RCC 7860 (cell line): ENCODE measurements around the gene C1orf52.
"Not testable (repeated sequence)": the region's sequence is repeated elsewhere in the genome, so short reads cannot be mapped to it uniquely, and the experiment has no call there.

ENCODE experiments used
- DNase-seq: peaks from one replicate; pipeline ENCODE4 v3.0.0-alpha.2; 2015; ENCODE audit warnings: low spot score
- FAIRE-seq: peaks from 2 replicates; lab custom pipeline; 2012; peaks lifted over from hg19 to GRCh38; lab: Jason Lieb, UNC

Gene C1orf52

DNA sequence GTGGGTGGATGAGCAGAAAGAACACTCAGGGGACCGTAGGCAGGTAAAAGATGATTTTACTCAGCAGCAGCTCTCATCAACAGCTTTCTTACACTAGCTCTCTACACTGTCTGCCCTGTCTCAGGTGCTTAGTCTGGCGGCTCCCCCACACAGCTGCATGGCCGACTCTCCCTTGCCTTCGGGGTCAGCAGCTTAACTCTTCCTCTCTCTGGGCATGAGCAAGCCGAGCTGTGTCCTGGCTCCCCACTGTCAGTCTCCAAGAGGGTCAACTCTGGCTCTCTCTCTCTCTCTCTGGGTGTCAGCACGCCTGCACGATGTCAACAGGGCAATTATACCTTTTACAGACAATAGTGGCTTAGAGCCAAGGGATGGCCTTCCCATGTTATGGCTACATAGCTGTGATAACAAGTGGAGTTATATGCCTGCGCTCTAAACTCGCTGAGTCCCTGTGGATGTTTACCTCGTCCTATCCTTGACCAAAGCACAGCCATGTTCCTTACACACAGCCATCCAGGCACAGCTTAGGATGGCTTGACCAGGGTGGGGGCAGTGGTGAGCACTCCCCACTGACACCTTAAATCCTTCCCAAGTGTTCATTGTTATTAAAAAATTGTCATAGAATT, 20.1 kb upstream of the C1orf52 start:
- DNase-seq (no peak), FAIRE-seq (no peak)

DNA sequence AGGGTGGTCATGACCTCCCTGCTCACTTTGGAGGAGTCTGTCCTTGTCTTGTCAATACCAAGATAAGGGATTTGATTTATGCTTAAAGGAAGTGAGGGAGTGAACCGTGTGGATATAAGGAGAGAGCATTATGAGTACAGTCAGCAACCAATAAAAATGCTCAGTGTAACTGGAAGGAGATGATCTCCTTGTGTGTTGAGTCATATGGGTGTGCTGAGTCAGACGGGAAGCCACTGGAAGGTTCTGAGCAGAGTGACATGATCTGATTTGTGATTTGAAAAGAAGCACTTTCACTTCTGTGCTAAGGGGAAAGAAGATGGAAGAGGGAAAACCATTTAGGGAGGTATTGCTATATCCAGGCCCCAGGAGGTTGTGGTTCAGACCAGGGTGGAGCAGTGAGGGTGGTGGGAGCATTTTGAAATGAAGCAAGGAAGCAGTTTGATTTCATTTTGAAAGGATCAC, 19.4 kb upstream of the C1orf52 start:
- peak; percentile 98 for FAIRE-seq

DNA sequence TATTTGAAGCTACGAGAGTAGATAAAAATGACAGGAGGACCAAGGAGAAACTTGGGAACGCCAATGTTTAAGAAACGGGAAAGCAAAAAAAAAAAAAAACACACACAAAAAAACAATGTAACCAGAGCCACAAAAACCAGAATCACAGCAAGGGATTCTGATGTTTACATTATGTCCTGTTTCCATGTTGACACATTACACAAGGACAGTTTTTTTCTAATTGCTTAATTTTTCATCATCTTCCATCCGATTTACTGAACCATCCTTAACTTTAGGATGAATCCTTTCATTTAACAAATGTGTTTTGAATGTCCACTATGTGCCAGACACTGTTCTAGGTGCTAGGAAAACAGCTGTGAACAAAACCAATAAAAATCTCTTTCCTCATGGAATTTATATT, 18.3 kb upstream of the C1orf52 start:
- no peak for FAIRE-seq

More for the DNA sequence above, 19.4 kb upstream of the C1orf52 start:
- DNase-seq: peak; percentile 99

DNA sequence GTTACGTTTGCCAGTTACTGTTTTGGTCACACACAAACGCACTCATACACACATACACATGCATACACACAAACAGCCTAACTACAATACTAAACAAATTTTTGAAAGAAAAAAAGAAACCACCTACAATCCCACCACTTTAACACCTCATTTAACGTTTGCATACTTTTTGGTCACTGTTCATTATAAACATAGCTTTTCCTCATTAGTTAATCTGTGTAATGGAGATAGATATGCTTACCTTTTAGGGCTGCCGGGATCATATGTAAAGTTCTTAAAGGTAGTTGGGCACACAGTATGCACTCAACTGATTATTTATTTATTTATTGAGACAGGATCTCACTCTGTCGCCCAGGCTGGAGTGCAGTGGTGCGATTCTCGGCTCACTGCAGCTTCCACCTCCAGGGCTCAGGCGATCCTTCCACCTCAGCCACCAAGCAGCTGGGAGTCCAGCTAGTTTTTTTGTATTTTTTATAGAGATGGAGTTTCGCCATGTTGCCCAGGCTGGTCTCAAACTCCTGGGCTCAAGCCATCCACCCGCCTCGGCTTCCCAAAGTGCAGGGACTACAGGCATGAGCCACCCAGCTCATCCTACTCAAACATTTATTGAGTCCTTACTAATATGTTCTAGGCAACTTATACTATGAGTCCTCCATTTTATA, 17.6 kb upstream of the C1orf52 start:
- FAIRE-seq (no peak), DNase-seq (no peak)

More for the DNA sequence above, 18.3 kb upstream of the C1orf52 start:
- no peak for DNase-seq

DNA sequence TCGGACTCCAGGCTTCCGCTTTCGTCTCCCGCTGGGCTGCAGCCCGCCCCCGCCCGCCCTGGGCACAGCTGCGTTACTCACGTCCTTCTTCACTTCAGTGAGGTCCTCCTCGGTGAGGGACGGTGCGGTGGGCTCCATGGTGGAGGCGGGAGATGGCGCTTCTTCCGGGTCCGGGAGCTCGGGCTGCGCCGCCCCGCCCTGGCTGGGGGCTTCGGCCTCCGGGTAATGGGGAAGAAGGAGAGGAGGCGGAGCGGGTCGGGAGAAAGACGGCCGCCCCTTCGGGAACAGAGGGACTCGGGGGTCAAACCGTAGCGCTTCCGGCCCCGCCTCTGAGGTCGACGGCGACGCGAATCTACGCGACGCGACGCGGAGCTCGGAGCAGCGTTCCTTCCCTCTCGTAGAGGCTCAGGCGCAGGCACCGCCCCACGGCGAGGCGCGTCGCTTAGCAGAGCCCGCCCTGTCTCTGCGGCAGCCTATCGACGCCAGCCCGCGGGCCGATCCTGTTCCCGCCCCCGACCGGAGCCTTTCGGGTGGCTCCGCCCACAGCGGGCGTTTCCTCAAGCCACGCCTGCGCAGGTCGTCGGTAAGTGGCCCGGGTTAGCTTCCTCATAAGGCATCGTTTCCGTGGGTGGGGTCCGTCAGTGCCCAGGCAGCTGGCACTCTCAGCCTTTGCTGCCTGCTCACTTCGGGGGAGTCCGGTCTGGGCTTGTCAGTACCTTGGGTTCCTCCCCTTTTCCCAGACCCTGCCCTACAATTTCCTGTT, 16.9 kb upstream of the C1orf52 start, which contains the start of gene BCL10:
BCL10 (minus strand) TSS at position 418 of the 763 bp plus-strand sequence; CDS start at position 138, 280 bp downstream.
- peak; percentile 84 for FAIRE-seq
- peak; percentile 97 for DNase-seq

DNA sequence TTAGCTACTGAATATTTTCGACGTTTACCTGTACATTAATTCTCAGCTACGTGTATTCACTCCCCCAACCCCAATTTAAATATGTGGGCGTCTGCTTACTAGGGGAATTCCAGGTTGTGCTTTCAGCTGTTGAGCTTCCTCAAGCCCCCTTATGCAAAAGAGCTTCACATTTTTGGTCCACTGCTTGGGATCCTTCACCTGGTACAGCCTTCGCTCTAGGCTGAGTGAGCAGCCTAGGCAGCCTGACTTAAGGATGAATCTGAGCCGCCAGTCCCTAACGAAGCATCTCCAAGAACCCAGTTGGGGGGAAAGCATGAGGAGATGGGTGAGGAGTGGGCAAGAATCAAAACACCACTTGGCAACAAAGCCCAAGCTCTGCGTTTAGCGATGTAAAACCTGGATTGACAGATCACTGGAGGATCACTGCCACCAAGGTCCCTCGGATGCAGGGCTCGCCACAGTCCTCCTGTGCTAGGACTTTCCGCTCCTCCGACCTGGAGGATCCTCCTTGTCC, 16.3 kb upstream of the C1orf52 start:
- FAIRE-seq (no peak), DNase-seq (no peak)

DNA sequence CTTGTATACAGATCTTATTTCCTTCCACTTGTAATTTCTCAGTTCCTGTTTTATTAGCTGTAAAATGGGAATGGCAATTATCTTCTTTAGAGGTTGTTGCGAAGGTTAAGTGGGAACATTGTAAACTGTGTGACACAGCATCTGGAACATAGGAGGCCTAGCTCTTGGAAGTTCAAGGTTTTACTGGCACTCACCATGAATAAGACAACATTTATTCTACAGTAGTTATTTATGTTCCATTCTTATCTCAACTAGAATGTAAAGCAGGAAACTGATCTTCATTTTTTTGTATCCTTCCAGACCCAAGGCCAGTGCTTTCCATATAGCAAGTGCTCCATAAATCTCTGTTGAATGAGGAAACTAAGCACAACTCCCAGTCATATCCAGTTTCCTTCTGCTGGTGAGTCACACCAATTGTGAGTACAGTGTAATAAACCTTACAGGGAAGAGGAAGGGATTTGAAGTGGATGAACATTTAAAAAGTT, 15.5 kb upstream of the C1orf52 start:
- peak; percentile 61 for DNase-seq
- FAIRE-seq: peak; percentile 83

DNA sequence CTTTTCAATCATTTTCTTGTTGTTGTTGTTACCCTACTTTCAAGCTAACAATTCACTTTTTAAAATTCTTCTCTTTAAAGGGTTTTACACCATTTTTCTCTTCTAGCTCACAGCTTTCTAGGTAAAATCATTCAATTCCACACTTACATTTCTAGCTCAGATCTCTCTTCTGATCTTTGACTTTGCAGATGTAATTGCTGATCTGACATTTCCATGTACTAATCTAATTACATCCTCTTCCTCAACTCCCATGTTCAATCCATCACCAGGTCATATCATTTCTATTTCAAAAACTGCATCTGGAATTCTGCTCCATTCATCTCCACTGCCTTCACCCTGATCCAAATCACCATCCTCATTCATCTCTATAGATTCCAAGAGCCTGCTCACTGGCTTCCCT, 13.9 kb upstream of the C1orf52 start:
- DNase-seq (no peak), FAIRE-seq (no peak)

DNA sequence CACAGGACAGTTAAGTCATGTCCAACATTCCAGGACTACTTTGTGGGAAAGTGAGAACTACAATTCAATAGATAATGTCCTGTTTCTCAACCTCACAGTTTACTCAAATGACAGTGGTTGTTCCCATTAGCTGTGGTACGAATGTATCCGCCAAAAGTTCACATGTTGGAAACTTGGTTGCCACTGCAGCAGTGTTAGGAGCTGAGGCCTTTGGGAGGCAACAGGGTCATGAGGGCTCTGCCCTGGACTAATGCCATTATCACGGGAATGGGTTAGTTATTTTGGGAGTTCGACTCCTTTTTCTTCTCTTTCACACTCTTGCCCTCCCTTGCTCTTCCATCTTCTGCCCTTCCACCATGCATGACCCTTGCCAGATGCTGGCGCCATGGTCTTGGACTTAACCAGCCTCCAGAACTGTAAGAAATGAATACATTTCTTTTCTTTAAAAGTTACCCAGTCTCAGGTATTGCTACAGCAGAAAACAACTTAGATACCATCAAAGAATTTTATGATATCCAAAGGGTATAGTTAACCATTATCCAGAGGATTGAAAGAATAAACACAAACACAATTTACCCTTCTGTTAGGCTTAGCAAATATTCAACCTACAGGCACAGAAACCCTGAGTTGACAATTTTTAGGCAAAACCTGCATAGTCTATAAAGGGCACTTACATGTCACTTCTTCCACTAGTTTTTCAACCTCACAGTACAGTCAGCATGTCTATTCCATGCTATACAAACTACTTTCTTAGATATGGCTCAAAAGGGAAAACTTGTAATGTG, 9.5 kb upstream of the C1orf52 start:
- no peak for FAIRE-seq
- no peak for DNase-seq

DNA sequence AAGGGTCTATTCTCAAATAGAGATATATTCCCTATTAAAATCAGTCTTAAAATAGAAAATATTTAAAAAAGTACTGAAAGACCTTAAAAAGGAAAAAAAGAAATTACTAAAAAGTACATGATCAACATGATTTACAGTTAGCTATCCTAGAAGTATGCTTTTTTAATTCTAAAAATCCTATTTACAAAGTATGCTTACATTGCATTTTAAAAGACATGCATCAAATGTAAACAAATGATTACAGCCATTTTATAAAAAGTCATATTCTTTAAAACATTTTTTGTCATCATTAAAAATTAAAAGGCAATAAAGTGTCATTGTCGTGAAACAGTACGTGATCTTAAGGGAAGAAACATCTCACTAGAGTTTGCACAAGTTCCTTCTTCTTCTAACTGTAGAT, 7.9 kb upstream of the C1orf52 start:
- peak; percentile 29 for FAIRE-seq
- DNase-seq: no peak

DNA sequence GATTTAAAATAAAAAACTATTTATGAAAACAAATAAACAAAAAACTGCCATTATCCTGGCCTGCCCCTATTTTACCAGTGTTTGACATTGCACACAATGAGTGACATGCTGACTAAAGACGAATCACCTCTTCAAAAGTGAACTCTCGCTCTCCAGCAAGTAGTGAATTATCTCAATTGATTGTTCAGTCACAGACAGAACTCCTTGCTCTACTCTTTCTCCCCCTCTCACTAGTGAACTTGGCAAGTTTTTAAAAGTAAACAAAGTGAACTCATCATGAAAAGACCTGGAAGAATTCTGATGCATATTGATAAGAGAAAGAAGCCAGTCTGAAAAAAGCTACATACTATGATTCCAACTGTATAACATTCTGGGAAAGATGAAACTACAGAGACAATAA, 4.7 kb upstream of the C1orf52 start:
- DNase-seq: peak; percentile 23
- peak; percentile 40 for FAIRE-seq

DNA sequence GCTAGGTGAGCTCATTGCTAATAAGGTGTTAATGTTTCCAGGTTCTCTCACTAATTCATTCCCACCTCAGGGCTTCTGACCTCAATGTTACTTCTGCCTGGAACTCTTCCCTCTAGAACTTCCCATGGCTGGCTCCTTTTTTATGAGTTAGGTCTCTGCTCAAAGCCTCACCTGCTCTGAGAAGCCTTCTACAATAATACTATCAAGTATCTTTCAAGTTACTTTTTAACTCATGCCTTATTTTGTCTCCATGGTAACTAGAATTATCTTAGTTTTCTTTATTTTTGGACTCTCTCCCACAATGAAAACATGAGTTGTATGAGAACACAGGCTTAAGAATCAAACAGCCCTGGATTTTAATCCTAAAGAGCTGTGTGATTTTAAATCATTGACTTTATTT, 3.5 kb upstream of the C1orf52 start:
- DNase-seq (no peak), FAIRE-seq (no peak)

DNA sequence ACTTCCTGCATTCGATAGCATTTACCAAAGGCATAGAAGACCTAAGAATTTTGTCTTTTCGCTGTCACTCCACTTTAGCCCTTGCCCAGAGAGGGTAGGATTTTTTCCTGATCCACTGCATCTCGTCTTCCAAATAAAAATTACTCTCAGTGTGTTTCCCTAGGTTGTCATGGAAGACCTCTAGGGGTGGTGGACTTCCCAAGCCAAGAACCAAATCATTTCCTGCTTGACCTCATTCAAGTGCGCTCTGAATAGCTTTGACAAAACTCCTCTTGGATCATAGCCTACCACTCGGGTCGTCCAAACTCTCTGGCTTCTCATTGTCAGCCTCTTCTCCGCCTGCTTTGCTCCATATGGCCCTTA, 431 bp upstream of the C1orf52 start:
- FAIRE-seq (no peak), DNase-seq (no peak)

DNA sequence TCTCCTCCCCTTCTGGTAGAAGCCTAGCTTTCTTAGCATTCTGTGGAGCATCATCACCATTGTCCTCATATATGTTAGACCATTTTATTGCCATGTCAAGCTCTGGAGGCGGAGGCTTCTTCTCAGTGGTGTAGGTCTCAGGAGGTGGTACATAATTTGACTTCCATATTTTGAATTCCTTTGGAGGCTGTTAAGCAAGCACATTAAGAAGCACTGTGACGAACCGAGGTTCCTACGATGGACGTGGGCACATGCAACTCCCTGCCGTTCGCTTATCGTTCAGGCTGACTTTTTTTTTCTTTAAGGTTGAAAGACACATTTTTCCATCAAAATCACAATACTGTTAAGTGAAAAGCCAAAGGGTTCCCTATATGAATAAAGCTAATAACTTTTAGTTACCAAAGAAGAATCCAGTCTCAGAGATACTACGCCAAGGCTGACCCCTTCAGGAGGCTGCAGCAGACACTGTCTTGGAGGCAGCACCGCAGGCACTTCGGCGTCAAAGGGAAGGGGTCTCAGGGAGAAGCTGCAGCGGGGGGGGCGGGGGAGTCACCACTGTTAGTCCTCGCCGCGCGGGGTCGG, 835 bp downstream of the C1orf52 start:
- DNase-seq: no peak
- no peak for FAIRE-seq

DNA sequence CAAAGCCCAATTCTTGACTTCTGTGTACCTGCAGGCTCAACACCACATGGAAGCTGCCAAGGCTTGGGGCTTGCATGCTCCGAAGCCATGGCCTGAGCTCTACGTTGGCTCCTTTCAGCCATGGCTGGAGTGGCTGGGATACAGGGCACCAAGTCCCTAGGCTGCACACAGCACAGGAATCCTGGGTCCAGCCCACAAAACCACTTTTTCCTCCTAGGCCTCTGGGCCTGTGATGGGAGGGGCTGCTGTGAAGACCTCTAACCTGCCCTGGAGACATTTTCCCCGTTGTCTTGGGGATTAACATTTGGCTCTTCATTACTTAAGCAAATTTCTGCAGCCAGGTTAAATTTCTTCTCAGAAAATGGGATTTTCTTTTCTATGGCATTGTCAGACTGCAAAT, 10.4 kb downstream of the C1orf52 start:
- DNase-seq, FAIRE-seq: not testable (repeated sequence)

DNA sequence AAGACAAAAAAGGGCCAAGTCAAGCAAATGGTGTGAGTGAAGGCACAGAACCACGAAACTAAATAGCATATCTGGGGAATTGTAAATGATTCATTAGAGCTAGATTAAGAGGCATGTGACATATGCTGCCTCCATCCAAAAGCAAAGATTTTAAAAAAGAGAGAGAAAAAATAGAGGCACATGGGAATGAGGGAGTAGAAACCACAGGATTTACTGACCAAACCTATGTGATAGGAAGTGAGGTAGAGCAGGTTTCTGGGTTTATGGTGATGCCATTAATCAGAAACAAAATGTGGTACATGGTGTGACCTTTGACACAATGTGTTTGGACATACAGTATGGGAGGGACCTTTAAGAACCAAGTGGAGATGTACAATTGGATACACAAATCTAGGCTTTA, 13.6 kb downstream of the C1orf52 start:
- no peak for FAIRE-seq
- DNase-seq: no peak

DNA sequence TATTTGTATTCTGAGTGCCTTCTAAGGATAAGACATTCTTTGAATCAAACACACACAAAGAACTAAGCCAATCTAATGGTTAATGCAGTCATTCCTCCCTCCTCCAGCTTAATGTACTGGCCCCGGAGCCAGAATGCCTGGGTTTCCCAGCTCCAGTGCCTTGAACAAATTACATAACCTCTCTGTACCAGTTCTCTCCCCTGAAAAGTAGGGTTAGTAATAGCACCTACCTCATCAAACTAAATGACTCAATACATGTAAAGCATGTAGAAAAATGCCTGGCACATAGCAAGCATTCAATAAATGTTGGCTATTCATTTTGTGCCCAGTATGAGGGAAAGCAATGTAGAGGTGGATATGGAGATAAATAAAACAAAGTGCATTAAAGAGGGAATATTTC, 14.0 kb downstream of the C1orf52 start:
- FAIRE-seq (no peak), DNase-seq (no peak)

DNA sequence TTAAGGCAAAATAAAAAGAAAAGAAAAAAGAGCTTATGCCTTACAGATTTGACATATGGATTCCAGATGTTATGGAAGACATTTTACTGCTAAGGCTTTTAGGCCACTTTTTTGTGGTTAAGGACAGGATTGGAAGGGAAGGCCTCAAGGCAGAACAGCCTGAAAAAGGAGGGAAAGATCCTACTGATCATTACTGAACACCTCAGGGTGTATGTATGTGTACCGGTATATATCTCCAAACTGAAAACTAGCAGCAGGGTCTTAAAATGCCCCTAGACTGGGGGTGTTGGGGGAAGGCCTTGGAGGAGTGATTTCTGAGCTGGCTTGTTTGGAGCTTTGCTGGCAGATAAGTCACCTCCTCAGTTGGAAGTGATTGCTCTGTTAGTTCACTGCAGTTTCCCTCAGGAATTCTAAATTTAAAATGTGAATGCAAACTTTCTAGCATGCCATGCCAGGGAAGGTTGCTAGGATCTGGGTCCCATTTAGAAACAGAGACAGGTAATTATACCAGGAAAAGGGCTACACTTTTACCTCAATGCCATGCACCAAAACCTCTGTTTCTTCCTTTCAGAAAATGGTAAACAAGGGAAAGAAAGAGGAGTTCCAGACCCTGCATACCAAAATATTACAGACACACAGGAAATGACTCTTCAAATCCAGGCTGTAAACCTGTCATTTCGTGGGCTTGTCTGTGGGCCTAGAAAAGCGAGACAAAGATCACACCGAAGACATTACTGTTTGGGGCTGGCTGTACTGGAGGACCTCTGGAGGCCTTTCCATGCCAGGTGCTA, 15.0 kb downstream of the C1orf52 start:
- FAIRE-seq (no peak), DNase-seq (no peak)

DNA sequence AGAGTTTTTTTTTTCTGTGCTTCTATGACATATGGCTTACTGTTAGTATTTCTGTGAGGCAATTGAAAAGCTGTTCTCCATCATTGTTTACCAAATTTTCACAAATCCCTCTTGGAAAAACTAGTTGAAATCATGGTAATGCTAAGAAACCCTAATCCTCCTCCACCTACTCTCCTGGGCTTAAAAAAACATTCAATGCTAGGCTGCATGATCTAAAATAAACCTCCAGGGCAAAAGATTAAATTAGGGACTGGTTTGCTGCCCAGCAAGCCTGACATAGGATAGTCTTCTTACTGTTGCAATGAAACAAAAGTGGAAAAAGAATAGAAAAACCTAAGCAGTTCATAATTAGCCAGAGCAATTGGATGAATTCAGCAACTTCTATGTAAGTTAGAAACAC, 16.1 kb downstream of the C1orf52 start:
- DNase-seq: no peak
- FAIRE-seq: no peak

DNA sequence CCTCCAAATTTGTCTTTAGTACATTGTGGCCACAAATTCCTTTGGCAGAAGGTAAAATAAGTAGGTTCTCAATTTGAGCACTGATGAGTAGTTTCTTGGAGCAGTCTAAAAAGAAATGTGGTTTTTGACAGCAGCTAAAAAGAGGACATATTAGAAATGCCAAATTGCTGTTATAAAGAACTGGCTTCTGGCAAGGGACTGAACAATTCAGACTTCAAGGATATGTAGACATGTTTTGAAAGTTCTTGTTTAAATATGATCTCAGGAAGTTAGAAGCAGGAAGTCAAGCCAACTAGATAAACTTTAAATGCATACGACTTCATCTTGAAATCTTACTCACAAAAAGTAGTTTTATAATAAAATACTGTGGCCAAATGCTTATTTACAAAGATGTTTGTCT, 18.8 kb downstream of the C1orf52 start:
- FAIRE-seq: no peak

More for the DNA sequence above, 18.8 kb downstream of the C1orf52 start:
- DNase-seq: no peak
